Lower leg skin (tissue), 3 donors: ENCODE results near the gene SCT.

ENCODE experiments used
- CTCF ChIP-seq, 3 donors: fragments of 450-650 bp; IDR thresholded peaks; one replicate each; pipeline ENCODE4 v1.5.1; 2016; ENCODE audit warnings: antibody characterized with exemption in 3 of 3, mild to moderate bottlenecking in 3 of 3, moderate library complexity in 2 of 3
- POLR2A ChIP-seq, 2 donors: fragments of 450-650 bp; IDR thresholded peaks; one replicate each; pipeline ENCODE4 v1.6.1; 2016 to 2017; ENCODE audit warnings: antibody characterized with exemption in 2 of 2, mild to moderate bottlenecking in 1 of 2, moderate library complexity in 1 of 2

- no peak for TF ChIP-seq CTCF (IDR thresholded peaks at IDR 0.05)
- no peak for TF ChIP-seq POLR2A (IDR thresholded peaks at IDR 0.05)
These were observed 39.0 kb downstream of the SCT start for GRCh38 chr11:587978-588380.
